GM12878 (cell line): ENCODE data around the gene FRMD5.

Source experiments
- ESRRA ChIP-seq: IDR thresholded peaks from 2 replicates; pipeline ENCODE4 v1.6.1; 2012; ENCODE audit warnings: mild to moderate bottlenecking, low read length, improper control_type of control experiment
- MYC ChIP-seq: IDR thresholded peaks from 2 replicates; pipeline ENCODE4 v1.6.1; 2011; ENCODE audit warnings: mild to moderate bottlenecking, low read length, moderate library complexity, inconsistent platforms; ENCODE audit not compliant: insufficient read depth, insufficient replicate concordance, insufficient read length, severe bottlenecking
- NBN ChIP-seq: fragments of 450-650 bp; IDR thresholded peaks from 2 replicates; pipeline ENCODE4 v1.6.1; 2016
- POLR2A ChIP-seq: IDR thresholded peaks from 2 replicates; pipeline ENCODE4 v1.6.1; 2011; ENCODE audit warnings: low read depth, mild to moderate bottlenecking, low read length
- RCOR1 ChIP-seq: conservative IDR thresholded peaks from 2 replicates; pipeline ENCODE4 v1.6.1; 2012; ENCODE audit warnings: low read depth, low read length, improper control_type of control experiment
- SIN3A ChIP-seq: IDR thresholded peaks from 2 replicates; pipeline ENCODE4 v1.6.1; 2012; ENCODE audit warnings: low read depth, low read length, improper control_type of control experiment
- SREBF2 ChIP-seq: IDR thresholded peaks from 2 replicates; pipeline ENCODE4 v1.6.1; 2012; ENCODE audit warnings: mild to moderate bottlenecking, low read length
- TCF12 ChIP-seq: IDR thresholded peaks from 2 replicates; pipeline ENCODE4 v1.6.1; 2011; ENCODE audit warnings: low read depth, mild to moderate bottlenecking, low read length
- ZZZ3 ChIP-seq: IDR thresholded peaks from 2 replicates; pipeline ENCODE4 v1.6.1; 2011; ENCODE audit warnings: low read depth; ENCODE audit not compliant: control insufficient read depth, insufficient read length
- TF ChIP-seq, protein P1 (sequence below), 3 experiments: IDR thresholded peaks in 2 of 3; conservative IDR thresholded peaks in 1 of 3; 2 replicates each; pipeline ENCODE4 v1.5.1; 2011; ENCODE audit warnings: low read depth in 3 of 3, low read length in 3 of 3, mild to moderate bottlenecking in 3 of 3, control low read depth in 2 of 3, moderate library complexity in 2 of 3, inconsistent platforms in 1 of 3, mixed read lengths in 1 of 3; ENCODE audit not compliant: control insufficient read depth in 2 of 3, insufficient read depth in 1 of 3; ENCODE audit errors: extremely low read depth in 1 of 3

DNA sequence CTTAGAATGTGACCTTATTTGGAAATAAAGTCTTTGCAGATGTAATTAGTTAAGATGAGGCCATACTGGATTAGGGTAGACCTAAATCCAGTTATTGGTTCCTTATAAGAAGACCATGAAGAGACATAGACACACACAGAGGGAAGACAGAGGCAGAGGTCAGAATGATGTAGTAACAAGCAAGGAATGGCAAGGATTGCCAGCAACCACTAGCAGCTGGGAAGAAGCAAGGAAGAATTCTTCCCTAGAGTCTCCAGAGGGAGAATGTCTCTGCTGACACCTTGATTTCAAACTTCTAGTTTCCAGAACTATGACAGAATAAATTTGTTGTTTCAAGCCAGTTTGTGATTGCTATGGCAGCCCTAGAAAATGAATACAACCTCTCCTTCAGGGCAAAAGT is 251.6 kb downstream of the FRMD5 start:
- TF ChIP-seq, protein P1, sequence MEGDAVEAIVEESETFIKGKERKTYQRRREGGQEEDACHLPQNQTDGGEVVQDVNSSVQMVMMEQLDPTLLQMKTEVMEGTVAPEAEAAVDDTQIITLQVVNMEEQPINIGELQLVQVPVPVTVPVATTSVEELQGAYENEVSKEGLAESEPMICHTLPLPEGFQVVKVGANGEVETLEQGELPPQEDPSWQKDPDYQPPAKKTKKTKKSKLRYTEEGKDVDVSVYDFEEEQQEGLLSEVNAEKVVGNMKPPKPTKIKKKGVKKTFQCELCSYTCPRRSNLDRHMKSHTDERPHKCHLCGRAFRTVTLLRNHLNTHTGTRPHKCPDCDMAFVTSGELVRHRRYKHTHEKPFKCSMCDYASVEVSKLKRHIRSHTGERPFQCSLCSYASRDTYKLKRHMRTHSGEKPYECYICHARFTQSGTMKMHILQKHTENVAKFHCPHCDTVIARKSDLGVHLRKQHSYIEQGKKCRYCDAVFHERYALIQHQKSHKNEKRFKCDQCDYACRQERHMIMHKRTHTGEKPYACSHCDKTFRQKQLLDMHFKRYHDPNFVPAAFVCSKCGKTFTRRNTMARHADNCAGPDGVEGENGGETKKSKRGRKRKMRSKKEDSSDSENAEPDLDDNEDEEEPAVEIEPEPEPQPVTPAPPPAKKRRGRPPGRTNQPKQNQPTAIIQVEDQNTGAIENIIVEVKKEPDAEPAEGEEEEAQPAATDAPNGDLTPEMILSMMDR (IDR thresholded peaks at IDR 0.05 in 2 of 3, conservative IDR thresholded peaks at IDR 0.05 in 1 of 3; ENCODE audit: control insufficient read depth in 2 of 3, extremely low read depth in 1 of 3, insufficient read depth in 1 of 3, low read depth in 3 of 3, low read length in 3 of 3), result no peak
- TF ChIP-seq RCOR1 (no peak), ZZZ3 (no peak), NBN (no peak), SREBF2 (no peak), ESRRA (no peak), MYC (no peak), SIN3A (no peak), TCF12 (no peak), POLR2A (no peak)
